ENCODE data around the gene ADAMTS10.
"Not testable (repeated sequence)": the region's sequence is repeated elsewhere in the genome, so short reads cannot be mapped to it uniquely, and the experiment has no call there.

ADAMTS10 gene

GRCh38 chr19:8626842-8627241 is 16.3 kb upstream of the ADAMTS10 start:
- Histone ChIP-seq H3K27ac (ENCODE audit: low read length) (no peak overlapping the region), H3K9ac (ENCODE audit: low read length in 2 of 2) (no peak overlapping the region), H3K4me3 (ENCODE audit: low read length in 2 of 2) (no peak overlapping the region), H3K27me3 (ENCODE audit: control insufficient read depth in 1 of 2, insufficient read depth in 2 of 2, low read length in 2 of 2) (no peaks in the 10 kb centered on the region), H3K4me1 (ENCODE audit: control insufficient read depth, insufficient read depth, low read length) (no peaks in the 10 kb centered on the region), H3K9me3 (ENCODE audit: control insufficient read depth in 2 of 2, low read length in 2 of 2) (peaks cover 0 to 14% of the 10 kb centered on the region in 2 donors), H3K36me3 (ENCODE audit: control insufficient read depth in 2 of 2, insufficient read depth in 2 of 2, low read length in 2 of 2) (no peaks in the 10 kb centered on the region)

DNA sequence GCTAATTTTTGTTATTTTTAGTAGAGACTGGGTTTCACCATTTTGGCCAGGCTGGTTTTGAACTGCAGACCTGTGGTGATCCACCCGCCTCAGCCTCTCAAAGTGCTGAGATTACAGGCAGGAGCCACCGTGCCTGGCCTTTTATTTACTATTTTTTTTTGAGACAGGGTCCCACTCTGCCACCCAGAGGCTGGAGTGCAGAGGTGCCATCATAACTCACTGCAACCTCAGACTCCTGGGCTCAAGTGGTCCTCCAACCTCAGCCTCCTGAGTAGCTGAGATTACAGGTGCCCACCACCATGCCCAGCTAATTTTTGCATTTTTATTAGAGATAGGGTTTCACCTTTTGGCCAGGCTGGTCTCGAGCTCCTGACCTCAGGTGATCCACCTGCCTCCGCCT is 12.4 kb upstream of the ADAMTS10 start:
- H3K9me3 ChIP-seq (ENCODE audit: control insufficient read depth in 2 of 2, low read length in 2 of 2); H3K4me3 ChIP-seq (ENCODE audit: low read length in 2 of 2); H3K4me1 ChIP-seq (ENCODE audit: control insufficient read depth, insufficient read depth, low read length); H3K27ac ChIP-seq (ENCODE audit: low read length); H3K27me3 ChIP-seq (ENCODE audit: control insufficient read depth in 1 of 2, insufficient read depth in 2 of 2, low read length in 2 of 2); H3K36me3 ChIP-seq (ENCODE audit: control insufficient read depth in 2 of 2, insufficient read depth in 2 of 2, low read length in 2 of 2); H3K9ac ChIP-seq (ENCODE audit: low read length in 2 of 2): not testable (repeated sequence)

GRCh38 chr19:8618751-8619150 is 8.2 kb upstream of the ADAMTS10 start:
- Histone ChIP-seq H3K27me3 (ENCODE audit: control insufficient read depth in 1 of 2, insufficient read depth in 2 of 2, low read length in 2 of 2) (peaks cover 2 to 3% of the 10 kb centered on the region in 2 donors), H3K27ac (ENCODE audit: low read length) (no peak overlapping the region), H3K9me3 (ENCODE audit: control insufficient read depth in 2 of 2, low read length in 2 of 2) (no peaks in the 10 kb centered on the region), H3K36me3 (ENCODE audit: control insufficient read depth in 2 of 2, insufficient read depth in 2 of 2, low read length in 2 of 2) (no peaks in the 10 kb centered on the region), H3K9ac (ENCODE audit: low read length in 2 of 2) (no peak overlapping the region), H3K4me3 (ENCODE audit: low read length in 2 of 2) (no peak overlapping the region), H3K4me1 (ENCODE audit: control insufficient read depth, insufficient read depth, low read length) (no peaks in the 10 kb centered on the region)

DNA sequence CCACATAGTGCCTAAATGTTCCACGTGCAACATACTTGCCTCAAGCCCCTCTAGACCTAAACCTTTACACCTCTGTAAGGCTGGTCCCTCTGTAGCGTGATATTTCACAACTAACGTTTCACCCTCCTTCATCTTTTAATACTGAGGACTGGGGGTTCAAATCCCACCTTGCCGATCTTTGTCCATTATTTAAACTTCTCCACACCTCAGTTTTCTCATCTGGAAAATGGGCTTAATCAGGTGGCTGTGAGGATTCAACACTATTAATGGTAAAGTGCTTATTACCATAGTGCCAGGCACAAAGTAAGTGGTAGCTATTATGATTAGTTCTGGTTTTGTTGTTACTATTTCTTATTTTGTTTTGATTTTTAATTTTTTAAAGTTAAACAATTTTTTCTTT is 7.5 kb upstream of the ADAMTS10 start:
- H3K36me3 ChIP-seq (ENCODE audit: control insufficient read depth in 2 of 2, insufficient read depth in 2 of 2, low read length in 2 of 2): no peaks in the 10 kb centered on the region
- H3K9ac ChIP-seq (ENCODE audit: low read length in 2 of 2): no peak overlapping the region
- H3K27me3 ChIP-seq (ENCODE audit: control insufficient read depth in 1 of 2, insufficient read depth in 2 of 2, low read length in 2 of 2): peaks cover 2 to 3% of the 10 kb centered on the region in 2 donors
- H3K4me1 ChIP-seq (ENCODE audit: control insufficient read depth, insufficient read depth, low read length): no peaks in the 10 kb centered on the region
- H3K9me3 ChIP-seq (ENCODE audit: control insufficient read depth in 2 of 2, low read length in 2 of 2): no peaks in the 10 kb centered on the region
- H3K27ac ChIP-seq (ENCODE audit: low read length): no peak overlapping the region
- H3K4me3 ChIP-seq (ENCODE audit: low read length in 2 of 2): no peak overlapping the region

- not testable (repeated sequence) for H3K27ac ChIP-seq (ENCODE audit: low read length); H3K9ac ChIP-seq (ENCODE audit: low read length in 2 of 2); H3K4me3 ChIP-seq (ENCODE audit: low read length in 2 of 2); H3K36me3 ChIP-seq (ENCODE audit: control insufficient read depth in 2 of 2, insufficient read depth in 2 of 2, low read length in 2 of 2); H3K9me3 ChIP-seq (ENCODE audit: control insufficient read depth in 2 of 2, low read length in 2 of 2); H3K27me3 ChIP-seq (ENCODE audit: control insufficient read depth in 1 of 2, insufficient read depth in 2 of 2, low read length in 2 of 2); H3K4me1 ChIP-seq (ENCODE audit: control insufficient read depth, insufficient read depth, low read length)
These were observed 6.8 kb upstream of the ADAMTS10 start for GRCh38 chr19:8617325-8617724.

- H3K27me3 ChIP-seq (ENCODE audit: control insufficient read depth in 1 of 2, insufficient read depth in 2 of 2, low read length in 2 of 2): peaks cover 2 to 3% of the 10 kb centered on the region in 2 donors
- H3K27ac ChIP-seq (ENCODE audit: low read length): no peak overlapping the region
- H3K4me3 ChIP-seq (ENCODE audit: low read length in 2 of 2): no peak overlapping the region
- peaks cover 1% of the 10 kb centered on the region for H3K4me1 ChIP-seq (ENCODE audit: control insufficient read depth, insufficient read depth, low read length)
- H3K9ac ChIP-seq (ENCODE audit: low read length in 2 of 2): no peak overlapping the region
- no peaks in the 10 kb centered on the region for H3K36me3 ChIP-seq (ENCODE audit: control insufficient read depth in 2 of 2, insufficient read depth in 2 of 2, low read length in 2 of 2)
- H3K9me3 ChIP-seq (ENCODE audit: control insufficient read depth in 2 of 2, low read length in 2 of 2): no peaks in the 10 kb centered on the region
These were observed 6.3 kb upstream of the ADAMTS10 start for GRCh38 chr19:8616861-8617260.

- no peak overlapping the region for H3K27ac ChIP-seq (ENCODE audit: low read length)
- H3K4me3 ChIP-seq (ENCODE audit: low read length in 2 of 2): no peak overlapping the region
- H3K9ac ChIP-seq (ENCODE audit: low read length in 2 of 2): no peak overlapping the region
- peaks cover 2 to 3% of the 10 kb centered on the region in 2 donors for H3K27me3 ChIP-seq (ENCODE audit: control insufficient read depth in 1 of 2, insufficient read depth in 2 of 2, low read length in 2 of 2)
- H3K36me3 ChIP-seq (ENCODE audit: control insufficient read depth in 2 of 2, insufficient read depth in 2 of 2, low read length in 2 of 2): no peaks in the 10 kb centered on the region
- H3K9me3 ChIP-seq (ENCODE audit: control insufficient read depth in 2 of 2, low read length in 2 of 2): no peaks in the 10 kb centered on the region
- peaks cover 6% of the 10 kb centered on the region for H3K4me1 ChIP-seq (ENCODE audit: control insufficient read depth, insufficient read depth, low read length)
These were observed 5.5 kb upstream of the ADAMTS10 start for GRCh38 chr19:8615813-8616596.

GRCh38 chr19:8615024-8615423 is 4.5 kb upstream of the ADAMTS10 start:
- Histone ChIP-seq H3K9ac (ENCODE audit: low read length in 2 of 2) (no peak overlapping the region), H3K27ac (ENCODE audit: low read length) (no peak overlapping the region), H3K27me3 (ENCODE audit: control insufficient read depth in 1 of 2, insufficient read depth in 2 of 2, low read length in 2 of 2) (no peaks in the 10 kb centered on the region)

GRCh38 chr19:8614455-8614854 is 3.9 kb upstream of the ADAMTS10 start:
- Histone ChIP-seq H3K4me3 (ENCODE audit: low read length in 2 of 2) (no peak overlapping the region), H3K36me3 (ENCODE audit: control insufficient read depth in 2 of 2, insufficient read depth in 2 of 2, low read length in 2 of 2) (no peaks in the 10 kb centered on the region), H3K9me3 (ENCODE audit: control insufficient read depth in 2 of 2, low read length in 2 of 2) (no peaks in the 10 kb centered on the region), H3K27me3 (ENCODE audit: control insufficient read depth in 1 of 2, insufficient read depth in 2 of 2, low read length in 2 of 2) (peaks cover 0 to under 1% of the 10 kb centered on the region in 2 donors), H3K9ac (ENCODE audit: low read length in 2 of 2) (no peak overlapping the region), H3K27ac (ENCODE audit: low read length) (no peak overlapping the region), H3K4me1 (ENCODE audit: control insufficient read depth, insufficient read depth, low read length) (peaks cover 16% of the 10 kb centered on the region)

More at GRCh38 chr19:8615024-8615423, 4.5 kb upstream of the ADAMTS10 start:
- Histone ChIP-seq H3K4me3 (ENCODE audit: low read length in 2 of 2) (no peak overlapping the region), H3K36me3 (ENCODE audit: control insufficient read depth in 2 of 2, insufficient read depth in 2 of 2, low read length in 2 of 2) (no peaks in the 10 kb centered on the region), H3K4me1 (ENCODE audit: control insufficient read depth, insufficient read depth, low read length) (peaks cover 10% of the 10 kb centered on the region), H3K9me3 (ENCODE audit: control insufficient read depth in 2 of 2, low read length in 2 of 2) (no peaks in the 10 kb centered on the region)

DNA sequence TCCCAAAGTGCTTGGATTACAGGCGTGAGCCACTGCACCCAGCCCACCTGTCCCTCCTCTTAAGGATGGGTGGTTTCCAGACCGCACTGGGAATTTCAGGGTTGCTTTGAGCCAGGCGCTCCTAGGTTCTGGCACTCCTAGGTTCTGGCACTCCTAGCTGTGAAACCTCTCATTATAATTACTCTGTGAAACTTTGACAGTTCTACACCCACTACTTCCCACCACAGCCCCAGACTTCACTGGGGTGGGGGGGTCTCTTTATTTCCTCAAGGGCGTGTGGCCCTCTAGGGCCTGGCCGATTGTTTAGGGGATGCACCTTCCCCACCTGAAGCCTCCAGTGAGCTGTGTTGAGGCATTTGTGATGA is 2.3 kb upstream of the ADAMTS10 start:
- Histone ChIP-seq H3K27ac (ENCODE audit: low read length) (no peak overlapping the region), H3K4me1 (ENCODE audit: control insufficient read depth, insufficient read depth, low read length) (peaks cover 26% of the 10 kb centered on the region), H3K9ac (ENCODE audit: low read length in 2 of 2) (no peak overlapping the region), H3K9me3 (ENCODE audit: control insufficient read depth in 2 of 2, low read length in 2 of 2) (no peaks in the 10 kb centered on the region), H3K36me3 (ENCODE audit: control insufficient read depth in 2 of 2, insufficient read depth in 2 of 2, low read length in 2 of 2) (no peaks in the 10 kb centered on the region), H3K4me3 (ENCODE audit: low read length in 2 of 2) (no peak overlapping the region), H3K27me3 (ENCODE audit: control insufficient read depth in 1 of 2, insufficient read depth in 2 of 2, low read length in 2 of 2) (peaks cover 0 to 3% of the 10 kb centered on the region in 2 donors)
